GM13977 (cell line): ENCODE data around the gene RNF133.
"Not testable (repeated sequence)": the region's sequence is repeated elsewhere in the genome, so short reads cannot be mapped to it uniquely, and the experiment has no call there.

Experiments
- DNase-seq: peaks from one replicate; pipeline ENCODE4 v3.0.0; 2012; ENCODE audit warnings: low spot score
- in situ Hi-C: fragments of 300-500 bp; cut with MboI; formaldehyde crosslinking; loops from one replicate; pipeline ENCODE4 v1.12.0; 2022; ENCODE audit warnings: low sequenced_read_pairs, low pct_unique_long_range_greater_than_20kb, mixed read lengths, inconsistent platforms; ENCODE audit not compliant: unreplicated experiment
- TF ChIP-seq, protein P1 (sequence below): IDR thresholded peaks from 2 replicates; pipeline ENCODE4 v1.5.1; 2012; ENCODE audit warnings: mild to moderate bottlenecking, control low read depth; ENCODE audit not compliant: insufficient read depth; ENCODE audit errors: extremely low read depth, missing control alignments

The RNF133 gene

DNA sequence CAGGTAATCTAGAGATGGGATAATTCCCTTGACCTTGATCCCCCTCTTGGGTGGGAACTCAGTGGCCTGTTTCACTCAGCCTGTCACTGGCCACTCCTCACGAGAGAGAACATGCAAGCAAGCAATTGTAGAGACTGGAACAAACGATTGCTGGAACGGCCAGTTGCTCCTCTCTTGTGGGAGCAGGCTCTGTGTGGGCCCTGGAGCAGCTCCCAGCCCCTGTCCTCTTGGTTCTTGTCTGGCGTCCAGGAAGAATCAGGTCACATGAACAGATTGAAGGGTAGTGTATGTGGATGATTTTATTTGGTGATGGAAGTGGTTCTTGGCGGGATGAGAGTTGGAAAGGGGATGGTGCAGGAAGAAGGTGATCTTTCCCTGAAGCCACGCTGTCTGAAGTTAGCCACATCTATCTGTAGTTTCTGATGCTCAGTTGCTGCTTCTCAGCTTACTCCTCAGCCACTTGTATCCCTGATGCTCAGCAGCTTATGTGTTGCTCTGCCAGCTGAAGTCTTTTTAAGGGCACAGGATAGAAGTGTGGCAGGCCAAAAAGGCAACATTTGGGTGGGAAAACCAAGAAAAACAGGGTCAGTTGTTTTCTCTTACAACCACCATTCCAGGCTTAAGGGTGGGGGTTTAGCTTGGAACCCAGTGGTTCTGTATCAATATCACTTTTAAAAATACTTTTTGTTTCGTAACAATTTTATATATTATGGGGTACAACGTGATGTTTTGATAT, 15.9 kb downstream of the RNF133 start:
- no peak for DNase-seq
- TF ChIP-seq, protein P1, sequence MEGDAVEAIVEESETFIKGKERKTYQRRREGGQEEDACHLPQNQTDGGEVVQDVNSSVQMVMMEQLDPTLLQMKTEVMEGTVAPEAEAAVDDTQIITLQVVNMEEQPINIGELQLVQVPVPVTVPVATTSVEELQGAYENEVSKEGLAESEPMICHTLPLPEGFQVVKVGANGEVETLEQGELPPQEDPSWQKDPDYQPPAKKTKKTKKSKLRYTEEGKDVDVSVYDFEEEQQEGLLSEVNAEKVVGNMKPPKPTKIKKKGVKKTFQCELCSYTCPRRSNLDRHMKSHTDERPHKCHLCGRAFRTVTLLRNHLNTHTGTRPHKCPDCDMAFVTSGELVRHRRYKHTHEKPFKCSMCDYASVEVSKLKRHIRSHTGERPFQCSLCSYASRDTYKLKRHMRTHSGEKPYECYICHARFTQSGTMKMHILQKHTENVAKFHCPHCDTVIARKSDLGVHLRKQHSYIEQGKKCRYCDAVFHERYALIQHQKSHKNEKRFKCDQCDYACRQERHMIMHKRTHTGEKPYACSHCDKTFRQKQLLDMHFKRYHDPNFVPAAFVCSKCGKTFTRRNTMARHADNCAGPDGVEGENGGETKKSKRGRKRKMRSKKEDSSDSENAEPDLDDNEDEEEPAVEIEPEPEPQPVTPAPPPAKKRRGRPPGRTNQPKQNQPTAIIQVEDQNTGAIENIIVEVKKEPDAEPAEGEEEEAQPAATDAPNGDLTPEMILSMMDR: no peak
- in situ Hi-C loops: no loop called here

DNA sequence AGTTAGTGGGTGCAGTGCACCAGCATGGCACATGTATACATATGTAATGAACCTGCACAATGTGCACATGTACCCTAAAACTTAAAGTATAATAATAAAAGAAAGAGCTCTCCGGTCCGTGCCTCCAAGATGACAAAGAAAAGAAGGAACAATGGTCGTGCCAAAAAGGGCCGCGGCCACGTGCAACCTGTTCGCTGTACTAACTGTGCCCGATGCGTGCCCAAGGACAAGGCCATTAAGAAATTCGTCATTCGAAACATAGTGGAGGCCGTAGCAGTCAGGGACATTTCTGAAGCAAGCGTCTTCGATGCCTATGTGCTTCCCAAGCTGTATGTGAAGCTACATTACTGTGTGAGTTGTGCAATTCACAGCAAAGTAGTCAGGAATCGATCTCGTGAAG, 17.7 kb downstream of the RNF133 start:
- DNase-seq, in situ Hi-C loops: not testable (repeated sequence)

DNA sequence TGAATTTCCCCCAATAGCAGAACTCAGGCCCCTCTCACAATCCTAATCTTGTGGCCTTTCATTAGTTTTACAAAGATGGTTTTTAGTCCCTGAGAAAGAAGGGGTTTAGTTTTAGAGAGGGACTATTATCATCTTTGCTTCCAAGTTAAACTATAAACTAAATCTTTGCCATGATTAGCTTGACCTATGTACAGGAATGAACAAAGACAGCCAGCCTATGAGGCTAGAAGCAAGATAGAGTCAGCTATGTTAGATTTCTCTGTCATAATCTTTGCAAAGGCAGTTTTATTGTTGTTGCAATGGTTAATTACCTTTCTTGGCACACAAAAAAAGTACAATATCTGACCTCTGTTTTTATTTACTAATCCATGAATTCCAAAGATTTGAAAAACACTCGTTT, 19.1 kb downstream of the RNF133 start:
- TF ChIP-seq, protein P1: no peak
- no peak for DNase-seq
- in situ Hi-C loops: no loop called here

DNA sequence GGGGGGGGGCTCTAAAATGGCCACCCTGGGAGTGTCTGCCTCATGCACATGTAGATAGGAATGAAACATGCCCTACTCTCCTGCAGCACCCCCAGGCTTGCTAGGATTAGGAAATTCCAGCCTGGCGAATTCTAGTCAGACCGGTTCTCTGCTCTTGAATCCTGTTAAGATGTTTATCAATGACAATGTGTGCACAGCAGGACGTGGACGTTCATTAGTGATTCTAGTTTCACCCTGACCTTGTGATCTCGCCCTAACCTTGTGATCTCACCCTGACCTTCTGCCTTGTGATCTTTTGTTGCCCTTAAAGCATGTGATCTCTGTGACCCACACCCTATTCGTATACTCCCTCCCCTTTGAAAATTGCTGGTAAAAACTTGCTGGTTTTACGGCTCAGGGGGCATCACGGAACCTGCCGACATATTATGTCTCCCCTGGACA, 19.6 kb downstream of the RNF133 start:
- in situ Hi-C loops, DNase-seq: not testable (repeated sequence)

DNA sequence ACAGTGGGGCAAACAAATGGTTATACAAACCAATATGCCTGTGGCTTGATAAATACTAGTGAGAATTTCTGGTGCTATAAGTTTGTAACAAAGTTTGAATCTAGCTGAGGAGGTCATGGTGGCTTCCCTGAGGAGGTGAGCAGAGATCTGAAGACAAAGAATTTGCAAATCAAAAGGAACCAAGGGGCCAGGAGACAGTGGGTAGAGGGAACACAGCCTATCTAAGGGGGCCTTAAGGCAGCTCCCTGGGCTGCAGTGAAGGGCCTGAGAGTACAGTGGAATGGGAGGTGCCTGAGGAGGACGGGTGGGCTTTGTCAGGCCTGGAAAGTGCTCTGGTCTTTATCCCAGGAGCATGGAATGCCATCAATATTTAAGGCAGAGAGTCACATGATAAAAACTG, 21.8 kb downstream of the RNF133 start:
- DNase-seq: no peak
- TF ChIP-seq, protein P1: no peak
- in situ Hi-C loops: no loop called here

DNA sequence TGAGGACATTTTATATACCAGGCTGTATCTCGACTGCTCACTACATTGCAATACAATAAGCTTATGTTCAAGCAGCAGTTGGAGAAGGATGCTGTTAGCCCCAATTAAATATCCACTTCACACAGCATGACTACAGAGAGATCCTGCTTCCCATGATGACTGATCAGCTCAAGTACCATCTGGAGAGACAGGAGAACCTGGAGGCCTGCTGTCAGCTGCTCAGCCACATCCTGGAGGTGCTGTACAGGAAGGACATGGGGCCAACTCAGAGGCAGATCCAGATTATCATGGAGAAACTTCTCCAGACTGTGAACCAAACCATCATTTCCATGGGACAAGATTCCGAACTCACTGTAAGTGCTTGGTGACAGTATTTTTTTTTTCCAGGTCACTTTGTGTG, 22.5 kb downstream of the RNF133 start:
- DNase-seq: no peak
- TF ChIP-seq, protein P1: no peak
- in situ Hi-C loops: no loop called here

DNA sequence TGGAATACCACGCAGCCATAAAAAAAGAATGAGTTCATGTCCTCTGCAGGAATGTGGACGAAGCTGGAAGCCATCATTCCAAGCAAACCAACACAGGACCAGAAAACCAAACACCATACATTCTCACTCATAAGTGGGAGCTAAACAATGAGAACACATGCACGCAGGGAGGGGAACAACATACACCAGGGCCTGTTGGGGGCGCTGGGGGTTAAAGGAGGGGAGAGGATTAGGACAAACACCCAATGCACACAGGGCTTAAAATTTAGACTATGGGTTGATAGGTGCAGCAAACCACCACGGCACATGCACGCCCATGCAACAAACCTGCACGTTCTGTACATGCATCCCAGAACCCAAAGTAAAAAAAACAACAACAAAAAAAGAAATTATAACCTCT, 23.3 kb downstream of the RNF133 start:
- DNase-seq: no peak
- in situ Hi-C loops: no loop called here
- TF ChIP-seq, protein P1: no peak

DNA sequence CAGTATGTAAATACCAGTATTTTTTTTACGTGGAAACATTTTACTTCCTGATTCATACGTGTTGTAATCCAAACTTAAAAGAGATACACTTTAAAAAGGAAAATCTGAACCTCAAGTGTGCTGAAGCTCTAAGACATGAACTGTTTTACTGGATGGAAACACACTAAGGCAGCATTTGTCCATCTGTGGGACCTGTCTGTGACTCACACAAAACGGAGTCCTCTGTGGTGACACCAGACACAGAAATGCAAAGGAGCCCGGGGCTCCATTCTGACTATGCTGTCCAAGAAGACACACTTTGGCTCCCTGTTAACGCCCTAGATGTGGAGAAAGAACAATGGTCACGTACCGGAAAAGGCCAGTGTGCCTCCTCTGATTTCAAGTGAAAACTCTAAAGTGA, 23.9 kb downstream of the RNF133 start:
- no peak for DNase-seq
- in situ Hi-C loops: no loop called here
- TF ChIP-seq, protein P1: no peak
